IPS-NIHi7 (cell line): ENCODE data around the gene OR4C5.
"Not testable (repeated sequence)": the region's sequence is repeated elsewhere in the genome, so short reads cannot be mapped to it uniquely, and the experiment has no call there.

Source experiments
- DNase-seq: peaks from one replicate; pipeline ENCODE4 v3.0.0; 2012; ENCODE audit warnings: mixed read lengths; ENCODE audit errors: extremely low spot score

OR4C5 gene

DNA sequence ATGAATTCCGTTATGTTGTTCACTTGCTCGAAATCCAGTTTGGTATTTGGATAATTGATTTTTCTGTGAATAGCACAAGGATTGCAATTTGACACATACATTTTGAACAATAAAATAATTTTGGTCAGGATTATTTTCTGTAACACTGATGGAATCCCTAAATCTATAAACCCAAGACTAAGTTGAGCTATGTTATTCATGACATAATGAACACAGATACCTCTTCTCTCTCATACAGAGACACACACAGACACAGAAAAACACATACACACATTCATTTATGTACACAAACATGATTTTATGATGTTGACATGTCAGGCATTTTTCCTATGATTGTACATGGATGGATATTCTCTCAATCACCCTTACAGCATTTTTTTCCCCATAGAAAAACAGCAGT lies at the start of gene OR4C5:
Gene OR4C5, minus strand, starts transcription at position 101 of the 400 bp plus-strand sequence. Its CDS starts 0 bp downstream, at position 101.
- DNase-seq, result no peak

DNA sequence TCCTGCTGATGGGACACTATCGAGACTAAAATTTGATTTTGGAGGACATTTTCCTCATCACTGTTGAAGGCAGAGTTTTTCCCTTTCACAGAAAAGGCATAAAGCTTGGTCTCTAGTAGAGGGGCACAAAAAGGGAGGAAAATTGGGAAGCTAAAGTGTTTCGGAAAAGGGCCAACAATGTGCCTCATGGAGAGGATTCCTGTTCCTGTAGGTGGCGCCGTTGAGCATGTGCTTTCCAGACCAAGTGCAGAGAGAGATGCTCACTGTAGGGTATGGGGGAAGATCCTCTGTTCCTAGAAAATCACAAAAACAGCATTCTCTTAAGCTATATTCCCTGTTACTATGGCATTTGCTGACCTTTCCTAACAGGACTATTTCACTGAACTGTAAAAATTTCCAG lies 18.4 kb upstream of the OR4C5 start:
- DNase-seq, result peak; percentile 4

DNA sequence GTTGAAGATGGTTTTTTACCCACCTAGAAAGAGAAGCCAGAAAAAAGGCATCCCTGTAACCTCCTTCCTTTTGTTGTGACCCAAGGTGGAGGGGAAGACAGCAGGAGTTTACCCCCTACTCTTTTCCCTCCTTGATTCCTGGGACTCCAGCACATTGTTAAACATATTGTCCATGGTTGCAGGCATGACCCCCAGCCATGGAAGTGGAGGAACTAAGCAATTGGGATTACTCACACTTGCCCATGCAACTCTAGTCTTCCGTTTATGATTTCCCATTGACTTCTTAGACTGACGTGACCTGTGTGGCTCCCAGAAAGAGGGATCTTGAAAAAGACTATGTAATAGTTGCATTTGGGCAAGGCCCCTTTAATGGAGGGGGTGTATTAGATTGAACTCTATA lies 17.9 kb upstream of the OR4C5 start:
- DNase-seq, result not testable (repeated sequence)

GRCh38 chr11:48361289-48361688 lies 5.0 kb downstream of the OR4C5 start:
- DNase-seq, result not testable (repeated sequence)

DNA sequence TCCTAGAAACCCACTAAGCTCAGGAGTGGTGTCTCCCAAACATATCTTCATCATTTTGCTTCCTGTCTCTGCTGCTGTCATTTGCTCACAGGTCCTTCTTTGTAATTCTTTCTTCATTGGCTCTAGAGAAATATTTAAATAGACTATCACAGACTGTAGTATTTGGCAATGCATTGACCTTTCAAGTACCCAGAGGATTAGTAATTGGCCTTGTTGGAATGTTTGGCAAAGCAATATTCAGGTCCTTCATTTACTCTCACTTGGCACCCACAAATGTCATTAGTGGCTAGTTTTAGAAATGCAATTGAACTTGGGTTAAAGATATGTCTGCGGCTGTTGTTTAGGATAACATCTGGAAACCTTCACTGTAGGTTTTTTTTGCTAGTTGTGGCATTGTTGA lies 11.6 kb downstream of the OR4C5 start:
- DNase-seq, result no peak

DNA sequence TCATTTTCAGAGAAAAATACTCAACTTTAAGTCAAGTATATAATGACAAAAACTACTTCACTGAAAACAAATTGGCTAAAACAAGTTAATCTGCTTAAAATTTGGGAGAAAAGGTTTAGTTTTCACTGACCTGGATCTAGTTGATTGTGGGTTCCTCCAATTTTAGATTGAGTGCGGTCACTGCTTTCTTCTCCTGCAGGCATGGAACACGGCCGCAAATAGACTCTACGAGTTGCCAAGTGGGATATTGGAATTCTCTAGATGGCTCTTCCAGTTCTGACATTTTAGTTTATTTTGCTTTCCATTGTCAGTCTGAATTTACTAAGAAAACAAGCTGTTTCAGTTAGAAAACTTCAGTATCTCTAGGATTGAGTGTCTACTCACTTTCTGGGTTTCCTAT lies 12.3 kb downstream of the OR4C5 start:
- DNase-seq, result no peak

GRCh38 chr11:48346286-48346685 lies 20.0 kb downstream of the OR4C5 start:
- not testable (repeated sequence) for DNase-seq

DNA sequence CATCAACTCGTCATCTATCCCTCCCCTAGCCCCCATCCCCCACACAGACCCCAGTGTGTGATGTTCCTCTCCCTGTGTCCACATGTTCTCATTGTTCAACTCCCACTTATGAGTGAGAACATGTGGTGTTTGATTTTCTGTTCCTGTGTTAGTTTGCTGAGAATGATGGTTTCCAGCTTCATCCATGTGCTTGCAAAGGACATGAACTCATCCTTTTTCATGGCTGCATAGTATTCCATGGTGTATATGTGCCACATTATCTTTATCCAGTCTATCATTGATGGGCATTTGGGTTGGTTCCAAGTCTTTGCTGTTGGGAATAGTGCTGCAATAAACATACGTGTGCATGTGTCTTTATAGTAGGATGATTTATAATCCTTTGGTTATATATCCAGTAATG lies 23.8 kb downstream of the OR4C5 start:
- not testable (repeated sequence) for DNase-seq

DNA sequence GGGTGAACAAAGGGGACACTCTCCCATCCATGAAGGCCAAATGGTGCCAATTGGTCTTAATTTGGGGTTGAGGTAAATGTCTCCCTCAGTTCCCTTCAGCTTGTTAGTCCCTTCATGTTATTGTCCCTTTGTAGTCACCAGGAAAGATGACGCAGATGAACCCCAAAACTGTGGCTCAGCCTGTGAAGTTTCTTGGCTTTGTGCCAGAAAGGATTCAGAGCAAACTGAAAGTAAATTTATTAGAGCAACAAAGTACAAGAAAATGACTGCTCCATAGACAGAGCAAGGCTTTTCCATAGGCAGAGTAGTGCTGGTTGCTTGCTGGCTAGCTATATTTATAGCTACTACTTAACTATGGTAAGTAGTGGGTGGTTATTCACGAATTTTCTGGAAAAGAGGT lies 24.8 kb downstream of the OR4C5 start:
- no peak for DNase-seq

GRCh38 chr11:48324620-48325019 lies 41.6 kb downstream of the OR4C5 start, which contains the start of gene OR4C3:
Gene OR4C3 (plus strand): TSS chr11:48324920. CDS start chr11:48325022, 102 bp downstream.
- not testable (repeated sequence) for DNase-seq

GRCh38 chr11:48319813-48320212 lies 46.5 kb downstream of the OR4C5 start:
- not testable (repeated sequence) for DNase-seq
